Stimulated activated CD8-positive, alpha-beta memory T cell treated with anti-CD3 and anti-CD28 coated beads, Interleukin-4, amount 100 ng/mL, for 1 hour (primary cell): ENCODE results near the gene EFS.
"Not testable (repeated sequence)": the region's sequence is repeated elsewhere in the genome, so short reads cannot be mapped to it uniquely, and the experiment has no call there.

Experiments used
- DNase-seq, 2 donors: peaks; one replicate each; pipeline ENCODE4 v3.0.0-alpha.2; 2020; ENCODE audit warnings: low read depth in 2 of 2, low spot score in 1 of 2

Gene EFS

DNA sequence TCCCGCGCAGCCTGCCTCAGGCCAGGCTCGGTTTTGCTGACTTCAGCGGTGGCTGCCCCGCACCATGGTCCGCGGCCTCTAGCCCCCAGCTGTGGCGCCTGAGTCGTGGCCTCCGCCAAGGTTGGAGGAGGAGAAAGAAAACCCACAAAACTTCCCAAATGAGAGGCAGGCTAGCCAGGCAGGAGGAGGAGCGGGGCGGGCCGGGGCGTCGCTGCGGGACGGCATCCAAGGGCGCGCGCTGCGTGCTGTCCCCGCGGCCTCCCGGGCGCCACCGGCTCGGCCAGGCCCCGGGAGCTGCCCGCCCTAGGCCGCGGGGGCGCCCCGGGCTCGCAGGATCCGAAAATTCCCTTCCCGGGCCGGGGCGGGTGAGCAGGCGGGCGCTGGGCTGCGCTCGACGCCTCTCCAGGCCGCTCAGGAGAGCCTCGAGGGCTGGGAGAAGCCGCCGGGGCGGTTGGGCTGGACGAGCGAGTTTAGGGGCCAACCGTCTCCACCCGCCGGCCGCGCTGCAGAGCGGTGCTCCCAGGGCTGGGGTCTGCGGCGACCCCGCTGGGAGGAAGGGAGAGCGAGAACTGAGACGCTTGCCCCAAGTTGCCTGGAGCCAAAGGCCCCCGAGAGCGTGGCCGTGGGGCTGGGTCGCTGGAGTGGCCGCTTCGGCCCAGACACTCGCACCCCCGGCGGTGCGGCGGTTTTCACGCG lies at the start of gene EFS:
Gene EFS (minus strand): TSS at position 137 of the 696 bp plus-strand sequence. CDS start 147 bp downstream, outside the sequence.
- no peak for DNase-seq

GRCh38 chr14:23414254-23414653 lies 49.3 kb upstream of the EFS start:
- DNase-seq: no peak

GRCh38 chr14:23413681-23414080 lies 48.7 kb upstream of the EFS start:
- no peak for DNase-seq

GRCh38 chr14:23411563-23412525 lies 46.9 kb upstream of the EFS start:
- DNase-seq: no peak

DNA sequence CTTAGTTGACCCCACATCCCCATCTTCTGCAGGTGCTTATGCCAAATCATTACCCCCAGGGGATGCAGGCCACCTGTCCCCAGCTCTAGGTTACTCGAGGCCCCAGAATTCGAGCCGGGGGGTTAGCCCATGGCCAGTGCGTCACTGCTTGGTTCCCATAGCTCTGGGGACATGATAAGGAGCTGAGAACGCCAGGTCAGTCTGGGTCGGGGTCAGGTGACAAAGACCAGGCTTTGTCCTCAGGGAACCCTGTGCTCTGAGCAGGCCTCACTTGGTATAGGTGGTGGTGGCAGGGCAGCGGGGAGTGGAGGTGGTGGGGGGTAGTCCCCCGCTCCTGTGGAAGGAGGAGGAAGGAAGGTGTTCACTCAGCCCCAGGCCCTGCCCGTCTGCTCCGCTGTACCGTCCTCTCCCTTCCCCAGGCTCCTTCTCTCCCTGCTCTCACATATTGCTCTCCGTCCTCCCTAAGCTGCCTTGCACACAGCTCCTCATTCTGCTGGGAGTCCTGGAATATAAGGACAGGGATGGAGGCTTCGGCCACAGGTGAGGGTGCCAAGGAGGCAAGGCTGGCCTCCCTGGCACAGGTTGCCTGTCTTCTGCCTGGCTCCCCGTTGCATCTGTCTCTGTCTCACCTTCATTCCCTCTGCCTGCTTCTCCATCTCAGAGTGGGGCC lies 45.1 kb upstream of the EFS start:
- DNase-seq: no peak

GRCh38 chr14:23409475-23409874 lies 44.5 kb upstream of the EFS start:
- no peak for DNase-seq

DNA sequence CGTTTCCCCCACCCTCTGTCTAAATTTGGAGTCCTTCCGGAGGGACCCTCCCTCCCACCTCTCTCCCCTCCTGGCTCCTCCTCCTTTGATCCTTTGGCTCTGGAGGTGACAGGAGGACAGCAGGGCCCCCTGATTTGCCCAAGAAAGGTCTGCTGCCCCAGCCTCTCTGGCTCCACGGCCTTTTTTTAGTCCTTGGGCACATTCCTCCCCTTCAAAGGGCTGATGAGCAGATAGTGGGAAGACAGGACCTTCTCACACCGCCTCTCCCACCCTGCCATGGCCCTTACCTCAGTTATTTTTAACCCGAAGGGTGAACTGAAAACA lies 43.3 kb upstream of the EFS start:
- DNase-seq: no peak

DNA sequence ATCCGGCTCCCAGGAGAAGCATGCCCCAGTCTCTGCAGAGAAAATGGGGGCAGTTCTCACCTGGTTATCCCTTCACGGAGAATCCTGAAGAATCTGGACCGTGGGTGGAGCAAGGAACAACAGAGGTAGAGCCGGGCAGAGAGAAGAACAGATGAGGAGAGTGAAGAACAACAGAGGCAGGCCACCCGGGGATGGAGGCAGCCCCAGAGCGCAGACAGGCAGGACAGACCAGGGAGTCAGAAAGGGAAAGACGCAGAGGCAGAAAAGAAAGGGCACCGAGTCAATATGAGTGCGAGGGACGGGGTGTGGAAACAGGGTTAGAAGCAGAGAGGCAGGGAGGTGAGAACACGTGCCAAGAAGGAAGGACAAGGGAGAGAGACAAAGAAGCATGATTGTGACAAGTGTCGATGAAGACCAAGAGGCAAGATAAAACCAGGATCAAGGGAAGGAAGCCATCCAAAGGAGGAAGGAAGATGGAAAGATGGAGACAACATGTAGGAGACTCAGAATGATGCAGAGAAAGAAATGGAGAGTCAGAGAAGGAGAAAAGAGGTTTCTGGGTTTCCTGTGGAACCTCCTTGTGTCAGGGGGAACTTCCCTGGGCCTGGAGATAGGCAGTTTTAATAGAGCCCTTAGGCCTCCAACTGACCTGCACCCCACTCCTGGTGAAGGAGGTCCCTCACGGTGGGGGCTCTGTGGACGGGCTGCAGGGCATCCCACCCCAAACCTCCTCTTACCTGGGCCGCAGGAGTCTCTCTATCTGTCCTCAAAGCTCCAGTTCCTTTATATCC lies 42.7 kb upstream of the EFS start, which contains the start of gene MYH6:
Gene MYH6 (minus strand): TSS at position 758 of the 791 bp plus-strand sequence. CDS start 1,050 bp downstream, outside the sequence.
- DNase-seq: no peak

- DNase-seq: no peak
These were observed 41.9 kb upstream of the EFS start for GRCh38 chr14:23406725-23407355.

DNA sequence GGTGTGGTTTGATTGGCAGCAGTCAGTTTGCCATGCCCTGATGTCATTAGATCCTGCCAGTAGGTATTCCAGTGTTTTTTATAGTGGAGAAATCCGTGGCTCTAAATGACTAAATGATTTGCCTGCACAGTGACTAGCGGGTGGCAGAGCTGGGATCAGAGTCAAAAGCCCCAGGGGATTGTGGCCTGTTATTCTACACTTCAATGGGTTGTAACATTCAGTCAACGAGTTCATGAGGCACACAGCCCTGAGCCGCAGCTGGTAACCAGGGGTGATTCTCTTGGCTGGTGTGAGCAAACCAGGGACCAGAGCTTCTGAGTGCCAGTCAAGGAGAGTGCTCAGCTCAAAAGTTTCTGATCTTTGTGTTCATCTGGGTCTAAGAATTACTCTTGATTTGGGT lies 41.3 kb upstream of the EFS start:
- DNase-seq: no peak

DNA sequence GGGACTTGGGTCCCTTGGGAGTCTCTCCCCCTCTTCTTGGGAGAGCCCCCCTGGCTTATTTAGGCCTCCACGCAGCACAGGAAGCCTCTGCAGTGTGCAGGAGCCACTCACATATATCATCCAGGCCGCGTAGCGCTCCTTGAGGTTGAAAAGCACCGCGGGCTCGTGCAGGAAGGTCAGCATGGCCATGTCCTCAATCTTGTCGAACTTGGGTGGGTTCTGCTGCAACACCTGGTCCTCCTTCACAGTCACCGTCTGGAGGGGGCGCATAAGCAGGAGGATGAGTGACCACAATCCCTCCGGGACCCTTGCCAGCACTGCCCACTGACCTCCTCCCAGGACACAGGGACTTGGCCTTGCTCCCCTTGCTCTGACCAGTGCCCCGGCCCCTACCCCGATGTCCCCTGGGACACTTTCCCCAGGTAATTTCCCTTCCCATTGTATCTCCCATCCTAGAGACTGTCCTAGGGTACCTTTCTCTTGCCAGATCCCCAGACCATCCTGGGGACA lies 40.6 kb upstream of the EFS start:
- DNase-seq: no peak

GRCh38 chr14:23405096-23405495 lies 40.1 kb upstream of the EFS start:
- DNase-seq: no peak

- DNase-seq: no peak
These were observed 39.4 kb upstream of the EFS start for GRCh38 chr14:23404331-23404900.

- DNase-seq: no peak
These were observed 38.9 kb upstream of the EFS start for GRCh38 chr14:23403908-23404307.

DNA sequence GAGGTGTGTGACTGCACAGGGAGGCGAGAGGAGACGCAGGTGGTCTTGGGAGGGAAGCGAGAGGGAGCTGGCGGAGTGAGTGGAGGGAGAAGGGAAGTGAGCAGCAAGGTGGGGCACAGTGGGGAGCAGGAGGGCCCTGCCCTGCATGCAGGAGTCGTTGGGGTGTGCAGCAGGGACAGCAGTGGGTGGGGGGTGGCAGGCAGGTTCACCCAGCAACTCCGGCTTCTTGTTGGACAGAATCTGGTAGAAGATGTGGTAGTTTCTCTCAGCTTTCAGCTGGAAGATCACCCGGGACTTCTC lies 38.1 kb upstream of the EFS start:
- no peak for DNase-seq

DNA sequence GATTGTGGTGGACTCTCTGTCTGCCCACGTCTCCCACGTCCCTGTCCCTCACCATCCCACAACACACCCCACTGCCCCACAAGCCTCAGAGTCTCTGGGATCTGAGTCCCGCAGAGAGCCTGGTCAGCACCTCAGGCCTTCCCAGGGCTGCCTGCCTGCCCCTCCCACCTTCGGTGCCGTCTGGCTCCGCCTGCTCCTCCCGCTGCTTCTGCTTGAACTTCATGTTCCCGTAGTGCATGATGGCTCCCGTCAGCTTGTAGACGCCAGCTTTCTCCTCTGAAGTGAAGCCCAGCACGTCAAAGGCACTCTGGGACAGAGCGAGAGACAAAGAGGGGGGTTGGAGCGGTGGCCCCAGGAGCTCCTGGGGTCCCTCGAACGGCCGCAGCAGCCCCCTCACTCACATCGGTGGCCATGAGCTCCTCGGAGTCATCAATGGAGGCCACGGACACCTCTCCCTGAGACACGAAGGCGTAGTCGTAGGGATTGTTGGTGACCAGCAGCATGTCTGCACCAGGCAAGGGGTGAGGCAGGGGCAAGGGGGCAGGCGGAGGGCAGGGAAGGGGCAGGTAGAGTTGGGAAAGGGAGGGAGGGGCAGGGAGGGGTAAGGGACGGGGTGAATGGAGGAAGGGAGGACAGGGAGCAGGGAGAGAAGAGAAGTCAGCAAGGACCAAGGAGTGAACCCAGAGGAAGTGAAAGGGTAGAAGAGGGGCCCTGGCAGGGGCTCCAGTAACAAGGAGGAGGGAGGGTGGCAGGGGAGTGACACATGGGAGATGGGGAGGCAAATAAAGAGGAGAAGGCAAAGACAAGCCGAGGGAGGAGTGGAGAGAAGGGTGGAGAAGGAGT lies 37.5 kb upstream of the EFS start:
- DNase-seq: no peak

- DNase-seq: no peak
These were observed 36.3 kb upstream of the EFS start for GRCh38 chr14:23401291-23401690.

- DNase-seq: not testable (repeated sequence)
These were observed 35.7 kb upstream of the EFS start for GRCh38 chr14:23400496-23401149.

GRCh38 chr14:23399591-23399990 lies 34.6 kb upstream of the EFS start:
- no peak for DNase-seq
